Skeletal muscle satellite cell (primary cell): Measurements from ENCODE around the gene ZBTB5.

Source experiments
- H3K27me3 ChIP-seq: 2 replicates; pipeline ENCODE4 v1.7.0; 2013; ENCODE audit warnings: low read length; ENCODE audit not compliant: control insufficient read depth, insufficient read depth
- H3K36me3 ChIP-seq: 2 replicates; pipeline ENCODE4 v1.7.0; 2013; ENCODE audit warnings: mild to moderate bottlenecking, control low read depth, low read length; ENCODE audit not compliant: insufficient read depth
- H3K4me1 ChIP-seq: 2 replicates; pipeline ENCODE4 v1.7.0; 2013; ENCODE audit warnings: low read length; ENCODE audit not compliant: control insufficient read depth, insufficient read depth
- H3K4me2 ChIP-seq: 2 replicates; pipeline ENCODE4 v1.7.0; 2013; ENCODE audit warnings: mild to moderate bottlenecking, low read length
- H3K4me3 ChIP-seq: 2 replicates; pipeline ENCODE4 v1.7.0; 2013; ENCODE audit warnings: low read length
- H3K9ac ChIP-seq: 2 replicates; pipeline ENCODE4 v1.7.0; 2013; ENCODE audit warnings: mild to moderate bottlenecking, low read depth, low read length, moderate library complexity
- H3K9me3 ChIP-seq: replicated peaks from 2 replicates; pipeline ENCODE4 v1.7.0; 2013; ENCODE audit warnings: mild to moderate bottlenecking, control low read depth, low read length

The ZBTB5 gene

GRCh38 chr9:37392272-37392671 lies 73.0 kb downstream of the ZBTB5 start:
- Histone ChIP-seq H3K9me3 (no peaks in the 10 kb centered on the region), H3K4me1 (no peaks in the 10 kb centered on the region), H3K27me3 (peaks cover 15% of the 10 kb centered on the region)

GRCh38 chr9:37390759-37391158 lies 74.5 kb downstream of the ZBTB5 start:
- no peak overlapping the region for H3K4me2 ChIP-seq
- H3K4me1 ChIP-seq, result no peaks in the 10 kb centered on the region
- H3K4me3 ChIP-seq, result no peak overlapping the region
- H3K9me3 ChIP-seq, result no peaks in the 10 kb centered on the region
- peaks cover 15% of the 10 kb centered on the region for H3K27me3 ChIP-seq
- no peak overlapping the region for H3K9ac ChIP-seq
- H3K36me3 ChIP-seq, result no peaks in the 10 kb centered on the region

More at GRCh38 chr9:37392272-37392671, 73.0 kb downstream of the ZBTB5 start:
- H3K4me3 ChIP-seq, result no peak overlapping the region
- H3K36me3 ChIP-seq, result no peaks in the 10 kb centered on the region
- no peak overlapping the region for H3K9ac ChIP-seq
- H3K4me2 ChIP-seq, result no peak overlapping the region
